ENCODE data around the gene SLC47A2.

DNA sequence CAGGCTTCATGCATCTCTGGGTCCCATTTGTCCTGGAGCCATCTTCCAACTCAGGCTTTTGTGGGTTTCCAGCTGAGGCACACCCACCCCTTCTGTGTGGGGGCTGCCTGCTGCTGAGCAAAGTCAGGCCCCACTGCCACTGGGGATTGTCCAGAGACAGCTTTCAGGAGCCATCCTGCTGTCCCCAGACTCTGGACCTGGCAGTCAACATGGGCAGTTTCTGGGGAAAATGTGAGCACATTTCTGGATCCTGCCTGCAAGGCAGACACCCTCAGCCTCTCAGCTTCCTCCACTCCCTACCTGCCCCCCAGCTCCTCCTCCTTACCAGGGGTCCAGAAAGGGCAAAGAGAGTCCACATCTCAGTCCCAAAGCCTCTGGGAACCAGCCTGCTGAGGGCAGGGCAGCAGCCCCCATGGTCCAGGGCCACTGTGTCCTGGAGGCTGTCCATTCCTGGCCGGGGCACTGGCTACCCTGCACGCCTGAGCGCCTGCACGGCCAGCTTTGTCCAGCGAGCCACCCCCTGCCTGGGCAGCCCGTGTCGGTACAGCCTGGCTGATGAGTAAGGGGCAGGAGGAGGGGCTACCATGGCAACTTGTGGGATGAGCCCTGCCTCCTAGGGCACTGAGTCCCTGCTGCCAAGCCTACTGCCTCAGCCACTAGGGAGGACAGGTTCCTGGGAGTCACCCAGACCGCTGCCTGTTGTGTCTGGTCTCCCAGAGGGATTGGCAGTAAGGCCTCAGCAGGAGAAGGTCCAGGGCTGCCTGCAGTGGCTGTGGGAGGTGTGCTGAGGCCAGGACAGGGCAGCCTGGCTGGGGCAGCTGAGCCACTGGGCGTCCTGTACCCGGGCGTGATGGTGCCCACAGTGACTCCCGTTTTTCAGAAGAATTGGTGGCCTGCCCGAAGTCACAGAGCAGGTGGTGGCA, at the start of gene SLC47A2:
- no peak for TF ChIP-seq POLR2AphosphoS5 (IDR thresholded peaks at IDR 0.05)
- TF ChIP-seq, protein P1, sequence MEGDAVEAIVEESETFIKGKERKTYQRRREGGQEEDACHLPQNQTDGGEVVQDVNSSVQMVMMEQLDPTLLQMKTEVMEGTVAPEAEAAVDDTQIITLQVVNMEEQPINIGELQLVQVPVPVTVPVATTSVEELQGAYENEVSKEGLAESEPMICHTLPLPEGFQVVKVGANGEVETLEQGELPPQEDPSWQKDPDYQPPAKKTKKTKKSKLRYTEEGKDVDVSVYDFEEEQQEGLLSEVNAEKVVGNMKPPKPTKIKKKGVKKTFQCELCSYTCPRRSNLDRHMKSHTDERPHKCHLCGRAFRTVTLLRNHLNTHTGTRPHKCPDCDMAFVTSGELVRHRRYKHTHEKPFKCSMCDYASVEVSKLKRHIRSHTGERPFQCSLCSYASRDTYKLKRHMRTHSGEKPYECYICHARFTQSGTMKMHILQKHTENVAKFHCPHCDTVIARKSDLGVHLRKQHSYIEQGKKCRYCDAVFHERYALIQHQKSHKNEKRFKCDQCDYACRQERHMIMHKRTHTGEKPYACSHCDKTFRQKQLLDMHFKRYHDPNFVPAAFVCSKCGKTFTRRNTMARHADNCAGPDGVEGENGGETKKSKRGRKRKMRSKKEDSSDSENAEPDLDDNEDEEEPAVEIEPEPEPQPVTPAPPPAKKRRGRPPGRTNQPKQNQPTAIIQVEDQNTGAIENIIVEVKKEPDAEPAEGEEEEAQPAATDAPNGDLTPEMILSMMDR (IDR thresholded peaks at IDR 0.05), result no peak
- TF ChIP-seq EP300 (IDR thresholded peaks at IDR 0.05), result no peak
